Measurements from ENCODE around the gene PRSS33. TPM values are rescaled to one million over a fixed set of nuclear protein-coding genes. Genes with fewer than 3 reads are reported as not detected.

PRSS33 gene
- total and polyA plus RNA-seq, 9 of the 15 experiments (the other 6 are each of a cell fraction or from before 2014, with no cell fraction given) = not detected

DNA sequence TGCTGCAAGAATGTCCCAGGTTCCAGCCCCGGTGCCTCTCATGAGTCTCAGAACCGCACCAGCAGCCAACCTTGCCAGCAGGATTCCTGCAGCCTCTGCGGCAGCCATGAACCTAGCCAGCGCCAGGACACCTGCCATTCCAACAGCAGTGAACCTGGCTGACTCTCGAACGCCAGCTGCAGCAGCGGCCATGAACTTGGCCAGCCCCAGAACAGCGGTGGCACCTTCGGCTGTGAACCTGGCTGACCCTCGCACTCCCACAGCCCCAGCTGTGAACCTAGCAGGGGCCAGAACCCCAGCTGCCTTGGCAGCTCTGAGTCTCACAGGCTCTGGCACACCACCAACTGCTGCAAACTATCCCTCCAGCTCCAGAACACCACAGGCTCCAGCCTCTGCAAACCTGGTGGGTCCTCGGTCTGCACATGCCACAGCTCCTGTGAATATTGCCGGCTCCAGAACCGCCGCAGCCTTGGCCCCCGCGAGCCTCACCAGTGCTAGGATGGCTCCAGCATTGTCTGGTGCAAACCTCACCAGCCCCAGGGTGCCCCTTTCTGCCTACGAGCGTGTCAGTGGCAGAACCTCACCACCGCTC is 20.1 kb downstream of the PRSS33 start:
- H3K4me3 ChIP-seq = no peak overlapping the region
- peaks cover 24% of the 10 kb centered on the region for H4K20me1 ChIP-seq (replicated peaks; ENCODE audit: control insufficient read depth, insufficient read depth, low read length)
- WGBS (ENCODE audit: insufficient coverage, low coverage, missing lambda C conversion rate) = 96% methylated on average over 13 of the region's 19 CpGs
- intact Hi-C loops (cut with micrococcal nuclease) (no loop called here), in situ Hi-C loops (cut with MboI) (no loop called here)
- H3K9ac ChIP-seq (ENCODE audit: insufficient read depth in 1 of 2, low read depth in 2 of 2, low read length in 2 of 2) = peak overlapping the region in 1 of 2 experiments; percentile 28; a peak in 2 of 4 replicates
- H3K79me2 ChIP-seq (ENCODE audit: control insufficient read depth, insufficient read depth, low read length) = peaks cover 63% of the 10 kb centered on the region
- POLR2A ChIA-PET = interaction anchor here (0.6 to 9.0 kb wide), 6 partner anchors 10 to 227 kb away, joined by 3 to 96 read pairs (median 12); partner anchors contain the start of genes ELOB and SRRM2
- H3K36me3 ChIP-seq (ENCODE audit: control insufficient read depth, insufficient read depth, low read length) = peaks cover 100% of the 10 kb centered on the region
- ATAC-seq (no peak), FAIRE-seq (no peak), DNase-seq (ENCODE audit: extremely low read depth in 1 of 4, low spot score in 3 of 4) (no peak)
- H3K9me3 ChIP-seq (replicated peaks; ENCODE audit: control insufficient read depth, insufficient read depth, low read depth, low read length) = peaks cover 9% of the 10 kb centered on the region
- no peaks in the 10 kb centered on the region for H3K9me1 ChIP-seq (ENCODE audit: control insufficient read depth, insufficient read depth, low read length)
- no TSS peak for BruUV-seq (replicated peaks)
- CTCF ChIA-PET (ENCODE audit: low intra/inter-chr PET ratio) = no interaction called here
- H2AFZ ChIP-seq (ENCODE audit: low read depth, low read length) = no peak overlapping the region
- no peak overlapping the region; the same call in 2 of the 3 replicates for H3K27ac ChIP-seq (ENCODE audit: extremely low read depth, low read depth, low read length)
- TF ChIP-seq HNRNPK (IDR thresholded peaks at IDR 0.05; ENCODE audit: low read depth, low read length, poor library complexity, severe bottlenecking) (no peak), TRIM28 (IDR thresholded peaks at IDR 0.05) (no peak), RBM22 (IDR thresholded peaks at IDR 0.05; ENCODE audit: low read depth, low read length, poor library complexity, severe bottlenecking) (peak; percentile 91), POLR2A (conservative IDR thresholded peaks at IDR 0.05) (peak; percentile 18; the same call in 1 of the 2 replicates), MCM2 (IDR thresholded peaks at IDR 0.05; ENCODE audit: low read depth) (no peak), POLR2G (IDR thresholded peaks at IDR 0.05; ENCODE audit: low read depth, low read length) (peak; percentile 71), SAFB (IDR thresholded peaks at IDR 0.05; ENCODE audit: borderline replicate concordance, low read depth, low read length) (peak; percentile 13; the same call in 1 of the 2 replicates), POLR3G (IDR thresholded peaks at IDR 0.05; ENCODE audit: extremely low read depth, insufficient read length, insufficient replicate concordance) (no peak), L3MBTL2 (IDR thresholded peaks at IDR 0.05) (no peak), RBFOX2 (IDR thresholded peaks at IDR 0.05; ENCODE audit: low read depth, low read length) (peak; percentile 68), RNF2 (IDR thresholded peaks at IDR 0.05) (no peak)
- TF ChIP-seq, protein P1, sequence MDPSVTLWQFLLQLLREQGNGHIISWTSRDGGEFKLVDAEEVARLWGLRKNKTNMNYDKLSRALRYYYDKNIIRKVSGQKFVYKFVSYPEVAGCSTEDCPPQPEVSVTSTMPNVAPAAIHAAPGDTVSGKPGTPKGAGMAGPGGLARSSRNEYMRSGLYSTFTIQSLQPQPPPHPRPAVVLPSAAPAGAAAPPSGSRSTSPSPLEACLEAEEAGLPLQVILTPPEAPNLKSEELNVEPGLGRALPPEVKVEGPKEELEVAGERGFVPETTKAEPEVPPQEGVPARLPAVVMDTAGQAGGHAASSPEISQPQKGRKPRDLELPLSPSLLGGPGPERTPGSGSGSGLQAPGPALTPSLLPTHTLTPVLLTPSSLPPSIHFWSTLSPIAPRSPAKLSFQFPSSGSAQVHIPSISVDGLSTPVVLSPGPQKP (CRISPR knock-in tag; IDR thresholded peaks at IDR 0.05) = no peak
- TF ChIP-seq, protein P2, sequence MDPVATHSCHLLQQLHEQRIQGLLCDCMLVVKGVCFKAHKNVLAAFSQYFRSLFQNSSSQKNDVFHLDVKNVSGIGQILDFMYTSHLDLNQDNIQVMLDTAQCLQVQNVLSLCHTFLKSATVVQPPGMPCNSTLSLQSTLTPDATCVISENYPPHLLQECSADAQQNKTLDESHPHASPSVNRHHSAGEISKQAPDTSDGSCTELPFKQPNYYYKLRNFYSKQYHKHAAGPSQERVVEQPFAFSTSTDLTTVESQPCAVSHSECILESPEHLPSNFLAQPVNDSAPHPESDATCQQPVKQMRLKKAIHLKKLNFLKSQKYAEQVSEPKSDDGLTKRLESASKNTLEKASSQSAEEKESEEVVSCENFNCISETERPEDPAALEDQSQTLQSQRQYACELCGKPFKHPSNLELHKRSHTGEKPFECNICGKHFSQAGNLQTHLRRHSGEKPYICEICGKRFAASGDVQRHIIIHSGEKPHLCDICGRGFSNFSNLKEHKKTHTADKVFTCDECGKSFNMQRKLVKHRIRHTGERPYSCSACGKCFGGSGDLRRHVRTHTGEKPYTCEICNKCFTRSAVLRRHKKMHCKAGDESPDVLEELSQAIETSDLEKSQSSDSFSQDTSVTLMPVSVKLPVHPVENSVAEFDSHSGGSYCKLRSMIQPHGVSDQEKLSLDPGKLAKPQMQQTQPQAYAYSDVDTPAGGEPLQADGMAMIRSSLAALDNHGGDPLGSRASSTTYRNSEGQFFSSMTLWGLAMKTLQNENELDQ (CRISPR knock-in tag; IDR thresholded peaks at IDR 0.05; ENCODE audit: borderline replicate concordance) = no peak
- TF ChIP-seq, protein P3, sequence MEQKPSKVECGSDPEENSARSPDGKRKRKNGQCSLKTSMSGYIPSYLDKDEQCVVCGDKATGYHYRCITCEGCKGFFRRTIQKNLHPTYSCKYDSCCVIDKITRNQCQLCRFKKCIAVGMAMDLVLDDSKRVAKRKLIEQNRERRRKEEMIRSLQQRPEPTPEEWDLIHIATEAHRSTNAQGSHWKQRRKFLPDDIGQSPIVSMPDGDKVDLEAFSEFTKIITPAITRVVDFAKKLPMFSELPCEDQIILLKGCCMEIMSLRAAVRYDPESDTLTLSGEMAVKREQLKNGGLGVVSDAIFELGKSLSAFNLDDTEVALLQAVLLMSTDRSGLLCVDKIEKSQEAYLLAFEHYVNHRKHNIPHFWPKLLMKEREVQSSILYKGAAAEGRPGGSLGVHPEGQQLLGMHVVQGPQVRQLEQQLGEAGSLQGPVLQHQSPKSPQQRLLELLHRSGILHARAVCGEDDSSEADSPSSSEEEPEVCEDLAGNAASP (IDR thresholded peaks at IDR 0.05) = no peak
- peaks cover 13 to 58% of the 10 kb centered on the region in 2 experiments; a peak in 4 of 5 replicates for H3K4me1 ChIP-seq (replicated peaks in 1 of 2; ENCODE audit: control insufficient read depth in 2 of 2, insufficient read depth in 2 of 2, low read length in 2 of 2)
- no peaks in the 10 kb centered on the region for H3K27me3 ChIP-seq (ENCODE audit: control insufficient read depth in 2 of 2, insufficient read depth in 2 of 2, low read length in 2 of 2)
- H3K4me2 ChIP-seq (ENCODE audit: insufficient read depth, low read length) = no peak overlapping the region

All from K562 (cell line).